Loucy (cell line): Measurements from ENCODE around the gene DPCD.

ENCODE experiments used
- H2AFZ ChIP-seq: fragments of 200-600 bp; sonication (generic); 2 replicates; pipeline ENCODE4 v1.6.0; 2016; ENCODE audit warnings: antibody characterized with exemption, mild to moderate bottlenecking, low read length, moderate library complexity
- H3F3A ChIP-seq: fragments of 200-600 bp; 2 replicates; pipeline ENCODE4 v1.6.0; 2016; ENCODE audit warnings: antibody characterized with exemption, low read depth, mild to moderate bottlenecking
- H3K27me3 ChIP-seq: fragments of 200-600 bp; sonication (generic); 2 replicates; pipeline ENCODE4 v1.6.1; 2014; ENCODE audit warnings: low read length, mild to moderate bottlenecking; ENCODE audit not compliant: insufficient read depth, poor library complexity, severe bottlenecking
- H3K36me3 ChIP-seq: fragments of 200-600 bp; sonication (generic); 2 replicates; pipeline ENCODE4 v1.6.1; 2016; ENCODE audit warnings: low read length; ENCODE audit not compliant: insufficient read depth
- H3K4me1 ChIP-seq: fragments of 200-600 bp; sonication (generic); 2 replicates; pipeline ENCODE4 v1.5.1; 2014; ENCODE audit warnings: low read length, mild to moderate bottlenecking; ENCODE audit not compliant: insufficient read depth, poor library complexity, severe bottlenecking
- H3K4me2 ChIP-seq: fragments of 200-600 bp; sonication (generic); 2 replicates; pipeline ENCODE4 v1.6.0; 2014; ENCODE audit warnings: antibody characterized with exemption, low read length, low read depth, mild to moderate bottlenecking; ENCODE audit not compliant: poor library complexity, severe bottlenecking
- H3K4me3 ChIP-seq: fragments of 200-600 bp; sonication (generic); 2 replicates; pipeline ENCODE4 v1.5.1; 2014; ENCODE audit warnings: low read length, mild to moderate bottlenecking, mixed read lengths; ENCODE audit not compliant: poor library complexity, severe bottlenecking
- H3K79me2 ChIP-seq: fragments of 200-600 bp; sonication (generic); 2 replicates; pipeline ENCODE4 v1.6.1; 2014; ENCODE audit warnings: low read length; ENCODE audit not compliant: insufficient read depth
- H3K9ac ChIP-seq: fragments of 200-600 bp; sonication (generic); 2 replicates; pipeline ENCODE4 v1.6.0; 2014; ENCODE audit warnings: mild to moderate bottlenecking, low read depth, low read length, moderate library complexity; ENCODE audit not compliant: poor library complexity, severe bottlenecking
- H3K9me2 ChIP-seq: fragments of 200-600 bp; sonication (generic); replicated peaks from 2 replicates; pipeline ENCODE4 v1.6.1; 2016; ENCODE audit warnings: low read depth, low read length, mixed read lengths
- H3K9me3 ChIP-seq: fragments of 200-600 bp; sonication (generic); 2 replicates; pipeline ENCODE4 v1.6.1; 2014; ENCODE audit warnings: mild to moderate bottlenecking, antibody characterized with exemption, low read length, low read depth; ENCODE audit not compliant: insufficient read depth
- H4K20me1 ChIP-seq: fragments of 200-600 bp; sonication (generic); 2 replicates; pipeline ENCODE4 v1.6.0; 2014; ENCODE audit warnings: antibody characterized with exemption, low read length, mild to moderate bottlenecking; ENCODE audit not compliant: insufficient read depth, poor library complexity, severe bottlenecking
- EZH2phosphoT487 ChIP-seq: fragments of 200-600 bp; IDR thresholded peaks from 2 replicates; pipeline ENCODE4 v1.6.1; 2018; ENCODE audit warnings: antibody characterized with exemption, mild to moderate bottlenecking, moderate library complexity, borderline replicate concordance
- TF ChIP-seq, protein P1 (sequence below): fragments of 200-600 bp; sonication (generic); conservative IDR thresholded peaks from 2 replicates; pipeline ENCODE4 v1.5.1; 2014; ENCODE audit warnings: mild to moderate bottlenecking, antibody characterized with exemption, low read length

The DPCD gene

DNA sequence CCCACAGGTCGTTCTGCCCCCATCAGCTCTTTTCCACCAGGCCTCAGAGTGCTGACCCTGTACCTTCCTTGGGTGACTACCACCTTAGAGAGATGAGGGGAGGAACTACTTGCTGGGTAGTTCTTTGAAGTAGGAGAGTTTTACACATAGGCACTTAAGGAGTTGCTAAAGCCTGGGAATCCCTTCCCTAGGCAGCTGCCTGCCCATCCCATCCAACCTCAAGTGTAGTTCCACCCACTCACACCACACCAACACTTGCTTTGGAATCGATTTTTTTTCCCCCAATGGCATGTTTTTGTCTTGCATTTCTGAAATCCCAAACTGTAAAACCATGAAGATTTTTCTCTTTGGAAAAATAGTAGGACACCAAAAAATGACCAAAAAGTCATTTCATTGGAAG, 59.1 kb downstream of the DPCD start:
- H3K4me3 ChIP-seq, result no peak overlapping the region
- H2AFZ ChIP-seq, result no peak overlapping the region
- H3K36me3 ChIP-seq, result peaks cover 32% of the 10 kb centered on the region; the same call in 1 of the 2 replicates
- no peaks in the 10 kb centered on the region for H4K20me1 ChIP-seq
- no peaks in the 10 kb centered on the region for H3K27me3 ChIP-seq
- no peaks in the 10 kb centered on the region for H3K9me2 ChIP-seq
- TF ChIP-seq EZH2phosphoT487, result no peak
- TF ChIP-seq, protein P1, sequence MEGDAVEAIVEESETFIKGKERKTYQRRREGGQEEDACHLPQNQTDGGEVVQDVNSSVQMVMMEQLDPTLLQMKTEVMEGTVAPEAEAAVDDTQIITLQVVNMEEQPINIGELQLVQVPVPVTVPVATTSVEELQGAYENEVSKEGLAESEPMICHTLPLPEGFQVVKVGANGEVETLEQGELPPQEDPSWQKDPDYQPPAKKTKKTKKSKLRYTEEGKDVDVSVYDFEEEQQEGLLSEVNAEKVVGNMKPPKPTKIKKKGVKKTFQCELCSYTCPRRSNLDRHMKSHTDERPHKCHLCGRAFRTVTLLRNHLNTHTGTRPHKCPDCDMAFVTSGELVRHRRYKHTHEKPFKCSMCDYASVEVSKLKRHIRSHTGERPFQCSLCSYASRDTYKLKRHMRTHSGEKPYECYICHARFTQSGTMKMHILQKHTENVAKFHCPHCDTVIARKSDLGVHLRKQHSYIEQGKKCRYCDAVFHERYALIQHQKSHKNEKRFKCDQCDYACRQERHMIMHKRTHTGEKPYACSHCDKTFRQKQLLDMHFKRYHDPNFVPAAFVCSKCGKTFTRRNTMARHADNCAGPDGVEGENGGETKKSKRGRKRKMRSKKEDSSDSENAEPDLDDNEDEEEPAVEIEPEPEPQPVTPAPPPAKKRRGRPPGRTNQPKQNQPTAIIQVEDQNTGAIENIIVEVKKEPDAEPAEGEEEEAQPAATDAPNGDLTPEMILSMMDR, result no peak
- H3K4me2 ChIP-seq, result no peak overlapping the region
- H3K9ac ChIP-seq, result no peak overlapping the region
- no peaks in the 10 kb centered on the region for H3K9me3 ChIP-seq
- no peaks in the 10 kb centered on the region for H3K4me1 ChIP-seq
- H3F3A ChIP-seq, result no peaks in the 10 kb centered on the region
- H3K79me2 ChIP-seq, result no peaks in the 10 kb centered on the region

DNA sequence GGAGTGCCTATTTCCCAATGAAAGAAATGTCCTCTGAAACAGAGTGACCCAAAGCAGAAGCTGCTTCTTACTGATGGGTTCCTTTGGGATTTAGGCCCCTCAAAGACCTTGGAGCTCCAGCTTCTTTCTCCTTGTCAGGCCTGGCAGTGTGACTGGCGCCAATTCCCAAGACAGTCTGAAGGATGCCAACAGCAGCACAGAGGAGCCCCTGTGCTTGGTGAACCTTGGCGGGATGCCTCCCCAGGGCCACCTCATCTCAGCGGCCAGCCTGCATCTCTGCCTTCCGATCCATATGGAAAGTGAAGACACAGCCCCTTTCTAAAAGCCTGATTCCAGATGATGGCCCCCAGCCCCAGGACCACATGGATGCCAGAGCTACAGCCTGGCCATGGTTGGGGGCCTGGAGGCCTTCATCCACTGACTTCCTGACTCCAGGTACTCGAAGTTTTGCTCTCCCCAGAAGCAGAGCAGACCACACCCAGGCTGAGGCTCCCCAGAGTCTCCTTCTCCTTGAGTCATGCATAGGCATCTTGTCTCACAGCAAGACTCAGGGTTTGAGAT, 61.5 kb downstream of the DPCD start:
- Histone ChIP-seq H3K9me2 (no peaks in the 10 kb centered on the region), H3K4me3 (no peak overlapping the region), H3K9me3 (no peaks in the 10 kb centered on the region), H3F3A (no peaks in the 10 kb centered on the region), H3K79me2 (no peaks in the 10 kb centered on the region), H3K36me3 (peaks cover 39% of the 10 kb centered on the region; the same call in 1 of the 2 replicates), H3K9ac (no peak overlapping the region), H3K27me3 (no peaks in the 10 kb centered on the region), H4K20me1 (no peaks in the 10 kb centered on the region), H2AFZ (no peak overlapping the region), H3K4me2 (no peak overlapping the region), H3K4me1 (no peaks in the 10 kb centered on the region)
- TF ChIP-seq, protein P1, result no peak
- TF ChIP-seq EZH2phosphoT487, result no peak

DNA sequence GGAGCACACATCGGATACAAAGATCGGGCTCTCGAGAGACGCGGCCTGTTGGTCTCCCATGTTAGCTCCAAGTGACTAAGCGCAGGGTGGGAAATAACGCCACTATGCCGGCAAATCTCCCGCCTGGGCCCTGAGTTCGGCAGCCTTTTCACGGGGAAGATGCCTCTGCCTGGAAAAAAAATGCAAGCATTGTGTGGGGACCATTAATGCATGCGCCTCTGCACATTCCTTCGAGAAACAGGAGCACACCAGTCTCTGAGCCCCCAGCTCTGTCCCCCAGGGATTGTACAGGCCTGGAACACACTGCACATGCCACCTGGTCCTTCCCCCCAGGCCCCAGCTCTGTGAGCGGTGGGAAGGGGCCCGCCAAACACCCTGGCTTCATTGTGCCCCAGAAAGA, 62.7 kb downstream of the DPCD start:
- Histone ChIP-seq H3K36me3 (peaks cover 48% of the 10 kb centered on the region; the same call in 1 of the 2 replicates), H3K9ac (no peak overlapping the region), H3F3A (no peaks in the 10 kb centered on the region), H3K4me2 (no peak overlapping the region), H2AFZ (no peak overlapping the region), H3K9me2 (no peaks in the 10 kb centered on the region), H4K20me1 (no peaks in the 10 kb centered on the region), H3K4me1 (no peaks in the 10 kb centered on the region), H3K79me2 (no peaks in the 10 kb centered on the region), H3K9me3 (no peaks in the 10 kb centered on the region), H3K4me3 (no peak overlapping the region), H3K27me3 (no peaks in the 10 kb centered on the region)
- TF ChIP-seq, protein P1, result no peak
- TF ChIP-seq EZH2phosphoT487, result no peak
